GM21381 (cell line): ENCODE results near the gene TSGA10.

Experiments used
- ATAC-seq: cut with Tn5 transposase; IDR thresholded peaks from one replicate; pipeline ENCODE4 v1.9.1; 2021; ENCODE audit warnings: mild to moderate bottlenecking, moderate library complexity; ENCODE audit not compliant: unreplicated experiment

TSGA10 gene

GRCh38 chr2:98948956-98949739 lies 205.6 kb downstream of the TSGA10 start:
- ATAC-seq, result no peak

- ATAC-seq, result no peak
These were observed 207.2 kb downstream of the TSGA10 start for GRCh38 chr2:98947554-98947953.
